Measurements from ENCODE around the gene ZCWPW2. TPM values are rescaled to one million over a fixed set of nuclear protein-coding genes. Genes with fewer than 3 reads are reported as not detected.
A peak's percentile ranks its signal among the peaks of the same experiment; 100 is the strongest.

ZCWPW2 gene
- total RNA-seq, 1 donor from 2014 or later, result 0.30 TPM

DNA sequence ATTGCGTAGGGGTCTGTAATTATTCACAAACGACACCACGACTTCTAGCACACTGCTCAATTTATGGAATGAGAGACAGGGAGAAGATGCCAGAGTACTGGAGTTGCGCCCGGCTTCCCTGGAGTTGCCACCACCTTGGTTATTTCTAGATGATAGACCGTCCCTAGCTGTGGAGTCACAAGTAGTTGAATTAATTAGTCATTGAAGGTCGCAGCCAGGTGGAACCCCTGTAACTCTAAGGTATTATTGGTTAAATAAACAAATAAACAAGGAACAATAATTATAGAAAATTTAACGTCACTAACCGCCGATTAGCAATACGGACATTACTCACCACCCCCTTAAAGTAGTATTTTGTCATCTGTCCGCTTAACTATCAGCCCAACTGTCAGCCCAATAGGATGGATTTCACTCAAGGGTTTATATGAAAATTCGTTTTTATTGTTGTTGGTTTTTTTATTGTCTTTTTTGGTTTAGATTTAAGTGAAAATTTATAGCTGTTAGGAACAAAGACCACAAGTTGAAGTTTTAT is 1.0 kb downstream of the ZCWPW2 start:
- DNase-seq (ENCODE audit: low spot score), result no peak
- peak; percentile 5 for ATAC-seq

DNA sequence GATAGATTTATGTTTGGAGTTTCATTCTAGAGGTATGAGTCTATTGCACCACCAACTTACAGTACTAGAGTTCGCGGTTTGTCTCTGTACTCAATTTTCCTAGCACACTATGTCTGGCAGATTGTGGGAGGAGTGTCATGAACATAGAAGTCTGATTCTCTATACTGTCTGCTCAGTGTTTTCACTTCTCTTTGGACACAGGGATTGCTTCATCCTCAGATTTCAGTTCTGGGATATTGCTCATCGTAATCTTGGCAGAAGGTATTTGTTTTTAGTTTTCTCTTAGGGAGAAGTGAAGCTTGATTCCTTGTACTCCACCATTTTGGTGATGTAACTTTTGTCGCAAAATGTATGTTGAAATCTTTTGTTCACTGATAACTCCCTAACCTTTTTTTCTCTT is 27.9 kb downstream of the ZCWPW2 start:
- no peak for DNase-seq (ENCODE audit: low spot score)
- peak; percentile 30 for ATAC-seq

- DNase-seq (ENCODE audit: low spot score), result no peak
- no peak for ATAC-seq
These were observed 37.5 kb downstream of the ZCWPW2 start for GRCh38 chr3:28386049-28386448.

GRCh38 chr3:28388978-28389377 is 40.5 kb downstream of the ZCWPW2 start:
- DNase-seq (ENCODE audit: low spot score) (no peak), ATAC-seq (no peak)

DNA sequence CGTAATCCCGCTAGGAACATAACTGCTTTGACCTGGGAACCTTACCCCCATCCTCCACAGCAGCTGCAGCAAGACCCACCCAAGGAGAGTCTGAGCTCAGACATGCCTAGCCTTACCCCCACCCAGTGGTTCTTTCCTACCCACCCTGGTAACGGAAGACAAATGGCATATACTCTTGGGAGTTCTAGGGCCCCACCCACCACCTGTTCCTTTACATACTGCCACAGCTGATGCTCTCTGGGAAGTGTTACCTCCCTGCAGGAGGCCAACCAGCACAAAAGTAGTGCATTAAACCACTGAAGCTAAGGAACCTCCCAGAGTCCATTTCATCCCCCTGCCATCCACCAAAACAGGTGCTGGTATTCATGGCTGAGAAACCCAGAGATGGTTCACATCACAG is 50.7 kb downstream of the ZCWPW2 start:
- DNase-seq (ENCODE audit: low spot score) (no peak), ATAC-seq (no peak)

GRCh38 chr3:28406241-28406640 is 57.7 kb downstream of the ZCWPW2 start:
- DNase-seq (ENCODE audit: low spot score) (no peak), ATAC-seq (no peak)

DNA sequence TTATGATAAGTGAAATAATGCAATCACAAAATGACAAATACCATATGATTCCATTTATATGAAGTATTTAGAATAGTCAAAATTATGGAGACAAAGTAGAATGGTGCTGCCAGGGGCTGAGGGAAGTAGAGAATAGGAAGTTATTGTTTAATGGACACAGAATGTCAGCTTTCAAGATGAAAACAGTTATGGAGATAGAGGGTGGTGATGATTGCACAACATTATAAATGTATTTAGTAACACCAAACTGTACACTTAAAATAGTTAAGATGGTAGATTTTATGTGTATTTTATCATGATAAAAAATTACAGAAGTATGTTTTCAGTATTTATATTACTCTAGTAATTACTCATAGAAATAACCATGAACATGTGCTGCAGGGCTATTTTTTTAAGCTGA is 100.9 kb downstream of the ZCWPW2 start:
- ATAC-seq (no peak), DNase-seq (ENCODE audit: low spot score) (no peak)

DNA sequence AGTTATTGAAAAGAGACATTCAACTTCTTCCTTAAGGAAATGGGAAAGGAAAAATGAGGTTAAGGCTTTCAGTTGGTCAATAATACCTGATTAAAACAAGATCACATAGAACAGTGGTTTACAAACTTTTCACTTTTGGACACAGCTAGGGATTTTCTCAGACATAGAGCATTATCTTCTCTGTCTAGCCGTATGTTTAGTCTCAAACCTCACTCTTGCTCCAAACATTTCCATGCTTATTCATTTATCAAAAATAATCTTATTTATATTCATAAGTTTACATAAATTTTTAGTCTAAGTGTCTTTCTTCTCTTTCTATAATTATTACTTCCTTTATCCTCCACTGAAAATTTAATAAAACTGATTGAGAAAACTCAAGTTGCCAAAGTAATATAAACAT is 114.3 kb downstream of the ZCWPW2 start:
- ATAC-seq, result no peak
- no peak for DNase-seq (ENCODE audit: low spot score)

DNA sequence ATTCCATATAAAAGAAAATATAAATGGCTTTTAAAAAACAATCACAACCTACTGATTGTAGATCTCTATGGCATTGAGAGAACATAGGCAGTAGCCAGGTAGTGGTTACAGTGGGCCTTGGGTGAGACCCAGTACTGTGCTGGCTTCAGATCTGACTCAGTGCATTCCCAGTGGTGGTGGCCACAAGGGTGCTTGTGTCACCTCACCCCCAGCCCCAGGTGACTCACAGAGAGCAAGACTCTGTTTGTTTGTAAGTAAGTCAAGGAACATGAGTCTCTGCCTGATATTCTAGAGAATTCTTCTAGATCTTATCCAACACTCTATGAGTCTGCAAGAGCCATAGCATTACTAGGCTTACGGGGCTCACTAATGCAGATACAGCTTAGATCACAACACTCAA is 118.9 kb downstream of the ZCWPW2 start:
- DNase-seq (ENCODE audit: low spot score), result no peak
- ATAC-seq, result no peak

DNA sequence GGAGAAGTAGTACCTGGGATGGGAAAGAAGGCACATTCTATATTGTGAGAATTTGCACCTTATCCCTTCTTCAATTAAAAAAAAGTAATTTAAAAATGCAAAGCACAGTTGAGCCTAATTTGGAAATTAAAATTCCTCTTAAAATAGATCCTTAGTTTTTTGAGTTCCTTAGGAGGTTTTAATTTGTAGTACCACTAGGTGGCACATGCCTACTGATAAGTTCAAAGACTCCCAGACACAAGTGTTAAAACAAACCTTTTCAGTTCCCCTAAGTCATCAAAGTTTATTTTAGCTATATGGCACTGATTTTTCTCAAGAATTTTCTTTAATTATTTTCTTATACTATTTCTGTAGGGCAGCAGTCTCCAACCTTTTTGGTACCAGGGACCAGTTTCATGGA is 127.7 kb downstream of the ZCWPW2 start:
- DNase-seq (ENCODE audit: low spot score) (no peak), ATAC-seq (peak; percentile 73)

GRCh38 chr3:28476764-28477163 is 128.2 kb downstream of the ZCWPW2 start:
- DNase-seq (ENCODE audit: low spot score) (no peak), ATAC-seq (no peak)

DNA sequence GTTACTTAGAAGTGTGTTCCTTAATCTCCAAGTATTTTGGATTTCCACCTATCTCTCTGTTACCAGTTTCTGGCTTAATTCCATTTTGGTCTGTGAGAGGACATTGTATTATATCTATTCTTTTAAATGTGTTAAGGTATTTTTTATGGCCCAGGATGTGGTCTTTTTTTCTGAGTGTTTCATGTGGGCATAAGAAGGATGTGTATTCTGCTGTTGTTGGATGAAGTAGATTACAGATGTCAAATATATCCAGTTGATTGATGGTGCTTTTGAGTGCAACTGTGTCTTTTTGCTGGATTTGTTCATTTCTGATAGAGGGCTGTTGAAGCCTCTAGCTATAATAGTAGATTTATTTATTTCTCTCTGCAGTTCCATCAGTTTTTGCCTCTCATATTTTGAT is 136.6 kb downstream of the ZCWPW2 start:
- ATAC-seq (no peak), DNase-seq (ENCODE audit: low spot score) (no peak)

- no peak for DNase-seq (ENCODE audit: low spot score)
- ATAC-seq, result no peak
These were observed 146.8 kb downstream of the ZCWPW2 start for GRCh38 chr3:28495301-28495700.

DNA sequence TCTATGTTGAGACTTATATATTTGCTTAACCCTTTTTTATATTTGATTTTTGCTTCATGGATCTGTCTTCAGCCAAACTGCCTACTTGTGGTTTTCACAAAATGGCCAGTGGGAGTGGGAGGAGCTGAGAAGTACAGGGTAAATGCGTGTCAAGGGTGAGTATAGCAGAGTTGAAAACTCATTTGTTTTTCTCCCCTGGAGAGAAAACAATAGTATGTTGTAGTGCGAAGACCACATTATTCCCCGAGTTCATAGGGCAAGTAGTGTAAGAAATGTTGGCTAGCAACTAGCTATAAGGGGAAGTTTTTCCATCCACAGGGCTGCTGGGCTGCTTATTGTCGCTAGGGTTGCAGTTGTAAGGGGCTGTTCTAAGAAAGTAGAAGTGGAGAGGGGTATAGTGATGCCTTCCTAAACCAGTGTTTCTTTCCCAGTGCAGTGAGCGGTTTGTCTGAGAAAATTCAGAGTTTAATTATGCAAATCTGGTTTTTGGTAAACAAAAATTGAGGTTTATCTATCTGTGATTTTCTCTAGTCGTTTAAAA is 153.9 kb downstream of the ZCWPW2 start:
- DNase-seq (ENCODE audit: low spot score) (no peak), ATAC-seq (no peak)

DNA sequence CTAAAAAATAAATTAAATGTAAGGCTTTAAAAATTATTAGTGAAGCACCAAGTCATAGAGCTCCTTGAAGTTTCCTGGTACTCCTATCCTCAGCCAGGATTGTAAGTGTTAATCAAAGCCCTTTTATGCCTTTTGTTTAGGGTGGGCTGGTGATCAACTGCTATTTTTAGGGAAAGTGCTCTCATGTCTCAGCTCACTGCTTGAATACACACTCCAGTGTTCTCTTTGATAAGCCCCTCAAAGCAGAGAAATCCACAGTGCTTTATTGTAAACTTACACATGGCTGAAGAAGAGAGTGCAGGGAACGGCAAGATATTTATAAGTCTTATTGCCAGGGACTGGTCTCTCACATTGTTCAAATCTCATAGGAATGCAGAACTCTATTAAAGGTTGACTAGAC is 156.5 kb downstream of the ZCWPW2 start:
- no peak for ATAC-seq

GRCh38 chr3:28521663-28522062 is 173.1 kb downstream of the ZCWPW2 start:
- peak; percentile 41 for ATAC-seq
- no peak for DNase-seq (ENCODE audit: low spot score)

More for the DNA sequence above, 156.5 kb downstream of the ZCWPW2 start:
- DNase-seq (ENCODE audit: low spot score), result no peak

DNA sequence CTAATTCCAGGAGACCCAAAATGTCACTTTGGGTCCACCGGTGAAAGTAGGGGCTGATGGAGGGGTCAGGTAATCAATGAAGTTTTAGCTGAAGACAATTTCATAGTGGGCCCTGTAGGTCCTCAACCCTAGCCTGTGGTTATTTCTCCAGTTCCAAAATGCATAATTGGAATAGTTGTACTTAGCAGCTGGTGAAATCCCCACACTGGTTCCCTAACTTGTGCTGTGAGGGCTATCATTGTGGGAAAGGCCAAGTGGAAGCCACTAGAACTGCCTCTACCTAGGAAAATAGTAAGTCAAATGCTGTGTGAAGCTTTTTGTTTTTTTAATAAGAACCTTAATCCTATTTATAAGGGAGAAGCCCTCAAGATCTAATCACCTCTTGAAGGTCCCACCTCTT is 193.8 kb downstream of the ZCWPW2 start:
- no peak for ATAC-seq
- DNase-seq (ENCODE audit: low spot score), result no peak

DNA sequence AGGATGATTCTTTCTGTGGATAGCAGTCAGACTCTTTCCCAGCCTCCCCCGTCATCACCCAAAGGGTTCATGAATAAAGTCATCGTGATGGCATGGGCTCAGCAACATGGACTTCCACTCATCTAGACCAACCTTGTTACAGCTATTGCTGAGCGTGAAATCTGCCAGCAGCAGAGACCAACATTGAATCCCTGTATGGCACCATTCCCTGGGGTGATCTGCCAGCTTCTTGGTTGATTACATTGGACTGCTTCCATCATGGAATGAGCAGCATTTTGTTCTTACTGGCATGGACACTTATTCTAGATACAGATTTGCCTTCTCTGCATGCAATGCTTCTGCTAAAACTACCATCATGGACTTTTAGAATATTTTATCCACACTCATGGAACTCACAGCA is 195.7 kb downstream of the ZCWPW2 start:
- DNase-seq (ENCODE audit: low spot score) (peak; percentile 68), ATAC-seq (peak; percentile 97)

GRCh38 chr3:28544831-28545230 is 196.3 kb downstream of the ZCWPW2 start:
- ATAC-seq (no peak), DNase-seq (ENCODE audit: low spot score) (no peak)

- ATAC-seq, result no peak
- DNase-seq (ENCODE audit: low spot score), result no peak
These were observed 199.2 kb downstream of the ZCWPW2 start for GRCh38 chr3:28547677-28548076.

GRCh38 chr3:28553175-28553574 is 204.7 kb downstream of the ZCWPW2 start:
- ATAC-seq, result no peak
- DNase-seq (ENCODE audit: low spot score), result no peak

DNA sequence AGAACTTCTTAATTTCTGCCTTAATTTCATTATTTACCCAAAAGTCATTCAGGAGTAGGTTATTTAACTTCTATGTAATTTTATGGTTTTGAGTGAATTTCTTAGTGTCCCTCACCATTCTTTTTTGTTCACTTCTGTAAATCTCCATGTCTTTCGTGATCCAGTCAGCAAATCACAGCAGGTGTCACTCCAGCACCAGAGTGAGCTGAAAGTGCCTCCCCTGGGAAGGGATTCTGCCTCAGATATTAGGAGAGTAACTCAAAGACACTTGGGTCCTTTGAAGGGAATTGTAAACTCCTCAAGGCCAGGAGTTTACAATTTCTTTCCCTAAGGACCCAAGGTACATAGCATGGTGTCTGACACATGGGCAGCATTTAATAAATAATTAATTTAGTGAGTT is 207.7 kb downstream of the ZCWPW2 start:
- DNase-seq (ENCODE audit: low spot score) (no peak), ATAC-seq (no peak)

DNA sequence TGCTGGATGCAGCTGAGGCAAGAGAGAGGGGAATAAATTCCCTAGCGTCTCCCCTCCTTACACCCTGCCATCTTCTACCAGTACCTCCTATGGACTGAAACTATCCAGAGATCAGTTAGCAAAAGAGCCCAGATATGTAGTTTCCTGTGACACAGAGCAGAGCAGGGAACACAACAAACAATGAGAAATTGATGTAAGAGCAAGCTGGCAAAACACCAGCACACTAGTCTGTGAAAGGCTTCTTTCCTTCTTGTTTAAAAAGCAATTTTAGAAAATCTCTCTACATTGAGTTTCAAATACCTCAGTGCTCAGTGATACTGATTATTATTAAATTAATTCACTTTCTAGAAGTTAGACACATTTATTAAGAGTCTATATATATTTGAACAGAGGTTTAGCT is 215.7 kb downstream of the ZCWPW2 start:
- DNase-seq (ENCODE audit: low spot score) (no peak), ATAC-seq (no peak)
